ENCODE results near the gene PAPPA. TPM values are rescaled to one million over a fixed set of nuclear protein-coding genes. Genes with fewer than 3 reads are reported as not detected.

The PAPPA gene
- total RNA-seq, 4 donors from 2014 or later = 0.70 to 4.1 (median 1.8) TPM

DNA sequence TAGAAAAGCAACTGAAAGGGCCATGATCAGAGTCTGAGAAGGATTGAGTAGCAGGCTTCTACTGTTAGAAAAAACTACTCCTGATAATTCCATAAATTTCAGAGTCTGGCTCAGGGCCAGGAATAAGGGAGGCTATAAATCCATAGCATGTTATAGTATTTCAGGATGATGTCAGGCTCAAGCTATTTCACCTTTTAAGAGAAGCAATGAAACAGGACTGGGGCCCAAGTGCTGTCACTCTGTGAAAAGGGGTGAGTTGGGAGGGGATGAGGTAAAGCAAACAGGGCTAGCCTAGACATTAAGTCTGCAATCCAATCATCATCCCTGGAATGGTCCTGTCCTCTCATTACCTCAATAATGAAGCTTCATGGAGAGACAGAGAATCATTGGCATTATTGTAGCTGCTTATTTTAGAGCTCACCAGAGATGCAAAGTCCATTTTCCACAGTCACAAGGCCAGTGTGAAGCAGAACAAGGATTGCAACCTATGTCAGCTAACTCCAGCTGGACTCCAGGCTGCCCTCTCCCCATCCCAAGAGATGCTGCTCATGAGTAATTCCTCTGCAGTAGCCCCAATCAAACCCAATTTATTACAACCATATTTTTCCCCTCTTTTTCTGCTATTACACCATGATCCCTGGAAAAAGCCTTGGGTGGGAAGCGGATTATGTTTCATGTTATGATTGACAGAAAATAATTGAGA lies 56.0 kb downstream of the PAPPA start:
- no peaks in the 10 kb centered on the region for H3K9me3 ChIP-seq
- DNase-seq = no peak
- no peaks in the 10 kb centered on the region for H3K4me1 ChIP-seq
- no peak overlapping the region for H3K4me3 ChIP-seq
- H3K36me3 ChIP-seq = no peaks in the 10 kb centered on the region
- no peaks in the 10 kb centered on the region for H3K27me3 ChIP-seq
- H3K27ac ChIP-seq = no peak overlapping the region
- TF ChIP-seq, protein P1, sequence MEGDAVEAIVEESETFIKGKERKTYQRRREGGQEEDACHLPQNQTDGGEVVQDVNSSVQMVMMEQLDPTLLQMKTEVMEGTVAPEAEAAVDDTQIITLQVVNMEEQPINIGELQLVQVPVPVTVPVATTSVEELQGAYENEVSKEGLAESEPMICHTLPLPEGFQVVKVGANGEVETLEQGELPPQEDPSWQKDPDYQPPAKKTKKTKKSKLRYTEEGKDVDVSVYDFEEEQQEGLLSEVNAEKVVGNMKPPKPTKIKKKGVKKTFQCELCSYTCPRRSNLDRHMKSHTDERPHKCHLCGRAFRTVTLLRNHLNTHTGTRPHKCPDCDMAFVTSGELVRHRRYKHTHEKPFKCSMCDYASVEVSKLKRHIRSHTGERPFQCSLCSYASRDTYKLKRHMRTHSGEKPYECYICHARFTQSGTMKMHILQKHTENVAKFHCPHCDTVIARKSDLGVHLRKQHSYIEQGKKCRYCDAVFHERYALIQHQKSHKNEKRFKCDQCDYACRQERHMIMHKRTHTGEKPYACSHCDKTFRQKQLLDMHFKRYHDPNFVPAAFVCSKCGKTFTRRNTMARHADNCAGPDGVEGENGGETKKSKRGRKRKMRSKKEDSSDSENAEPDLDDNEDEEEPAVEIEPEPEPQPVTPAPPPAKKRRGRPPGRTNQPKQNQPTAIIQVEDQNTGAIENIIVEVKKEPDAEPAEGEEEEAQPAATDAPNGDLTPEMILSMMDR (IDR thresholded peaks at IDR 0.05) = no peak
- no peak for TF ChIP-seq POLR2A (IDR thresholded peaks at IDR 0.05)

DNA sequence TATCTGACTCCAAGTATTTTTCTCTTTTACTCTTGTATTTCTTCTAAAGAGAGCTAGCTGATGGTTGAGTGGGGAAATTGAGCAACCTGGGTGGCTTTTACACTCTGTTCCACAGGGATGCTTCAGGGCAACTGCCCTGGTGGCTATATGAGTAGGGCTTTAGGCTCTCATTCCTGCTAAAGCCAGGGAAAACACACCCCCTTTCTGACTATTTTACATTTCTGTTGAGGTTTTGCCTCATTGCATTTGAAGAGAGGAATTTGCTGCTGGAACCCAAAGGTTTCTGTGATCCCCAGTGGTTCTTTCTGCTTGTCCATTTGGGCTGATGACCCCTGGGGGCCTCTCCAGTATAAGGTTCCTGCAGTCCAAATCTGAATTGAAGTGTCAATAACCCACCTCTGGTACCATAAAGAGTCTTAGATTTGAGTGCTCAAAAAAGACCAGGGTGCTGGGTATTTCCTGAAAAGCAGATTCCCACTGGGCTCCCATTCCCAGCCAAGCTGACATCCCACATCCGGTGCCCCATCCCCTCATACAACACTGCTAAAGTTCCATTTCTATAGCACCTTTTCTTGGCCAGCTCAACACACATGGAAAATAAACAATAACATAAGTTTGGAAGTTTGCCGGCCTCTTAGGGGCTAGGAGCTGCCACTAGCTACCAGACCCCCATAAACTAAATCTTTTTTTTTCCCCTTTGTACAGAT lies 59.5 kb downstream of the PAPPA start:
- Histone ChIP-seq H3K4me3 (no peak overlapping the region), H3K4me1 (no peaks in the 10 kb centered on the region)

DNA sequence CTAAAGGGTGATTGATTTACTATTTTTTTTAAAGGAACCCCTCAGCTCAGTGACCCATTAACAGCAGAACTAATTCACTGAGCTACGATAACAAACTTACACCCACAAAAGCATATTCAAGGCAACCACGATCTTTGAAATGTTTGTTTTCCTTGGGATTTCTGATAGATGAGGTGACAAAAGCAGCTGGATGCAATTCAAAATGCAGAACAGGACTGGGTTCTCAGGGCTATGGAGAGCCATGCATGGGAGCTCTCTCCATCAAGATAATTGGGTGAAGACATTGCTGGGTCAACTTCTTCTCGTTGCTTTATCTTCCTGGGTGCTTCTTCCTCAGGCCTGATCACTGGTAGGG lies 60.1 kb downstream of the PAPPA start:
- H3K27me3 ChIP-seq = no peaks in the 10 kb centered on the region
- TF ChIP-seq, protein P1 (IDR thresholded peaks at IDR 0.05) = no peak
- no peak for TF ChIP-seq POLR2A (IDR thresholded peaks at IDR 0.05)
- no peaks in the 10 kb centered on the region for H3K9me3 ChIP-seq

More for the DNA sequence above, 59.5 kb downstream of the PAPPA start:
- DNase-seq = no peak
- Histone ChIP-seq H3K27me3 (no peaks in the 10 kb centered on the region), H3K9me3 (no peaks in the 10 kb centered on the region), H3K36me3 (no peaks in the 10 kb centered on the region), H3K27ac (no peak overlapping the region)
- TF ChIP-seq, protein P1 (IDR thresholded peaks at IDR 0.05) = no peak
- no peak for TF ChIP-seq POLR2A (IDR thresholded peaks at IDR 0.05)

DNA sequence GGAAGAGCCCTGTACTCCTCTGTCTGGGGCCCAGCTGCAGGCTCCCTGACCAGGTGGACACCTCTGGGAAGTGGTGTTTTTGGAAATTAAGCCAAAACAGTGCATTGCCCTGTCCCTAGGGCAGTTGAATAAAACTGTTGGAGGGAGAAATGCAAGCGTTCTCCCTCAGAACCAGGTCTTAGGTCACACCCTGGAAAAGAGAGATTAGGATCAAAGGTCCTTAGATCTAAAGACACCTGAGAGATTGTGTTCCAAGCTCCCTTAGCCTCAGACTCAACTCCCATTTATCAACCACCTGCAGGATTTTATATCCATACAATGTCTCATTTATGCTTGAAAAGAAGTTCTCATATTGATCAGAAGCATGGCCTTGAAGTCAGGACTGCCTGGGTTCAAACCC lies 64.8 kb downstream of the PAPPA start:
- Histone ChIP-seq H3K9me3 (no peaks in the 10 kb centered on the region), H3K36me3 (no peaks in the 10 kb centered on the region), H3K27ac (no peak overlapping the region), H3K27me3 (no peaks in the 10 kb centered on the region), H3K4me1 (no peaks in the 10 kb centered on the region), H3K4me3 (no peak overlapping the region)
- no peak for DNase-seq
- TF ChIP-seq, protein P1 (IDR thresholded peaks at IDR 0.05) = no peak
- no peak for TF ChIP-seq POLR2A (IDR thresholded peaks at IDR 0.05)

More for the DNA sequence above, 60.1 kb downstream of the PAPPA start:
- no peaks in the 10 kb centered on the region for H3K4me1 ChIP-seq
- no peak overlapping the region for H3K27ac ChIP-seq
- H3K4me3 ChIP-seq = no peak overlapping the region
- no peak for DNase-seq
- H3K36me3 ChIP-seq = no peaks in the 10 kb centered on the region

DNA sequence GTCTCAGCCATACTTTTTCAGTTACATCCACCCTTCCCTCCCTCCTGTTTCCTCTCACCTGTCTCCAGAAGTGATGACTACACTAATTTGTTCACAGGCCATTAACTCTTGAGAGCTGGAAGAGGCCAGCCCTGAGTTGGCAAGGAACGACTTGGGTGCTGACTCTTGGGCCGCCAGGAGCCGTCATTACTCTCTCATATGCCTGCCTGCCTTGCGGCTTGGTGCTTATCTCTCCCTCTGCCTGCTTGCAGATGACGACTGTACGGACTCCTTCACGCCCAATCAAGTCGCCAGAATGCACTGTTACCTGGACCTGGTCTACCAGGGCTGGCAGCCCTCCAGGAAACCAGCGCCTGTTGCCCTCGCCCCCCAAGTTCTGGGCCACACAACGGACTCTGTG lies 66.1 kb downstream of the PAPPA start:
- H3K27ac ChIP-seq = no peak overlapping the region
- DNase-seq = no peak
- no peaks in the 10 kb centered on the region for H3K36me3 ChIP-seq

More for the DNA sequence above, 66.1 kb downstream of the PAPPA start:
- Histone ChIP-seq H3K4me3 (no peak overlapping the region), H3K9me3 (no peaks in the 10 kb centered on the region), H3K27me3 (no peaks in the 10 kb centered on the region), H3K4me1 (no peaks in the 10 kb centered on the region)
- no peak for TF ChIP-seq POLR2A (IDR thresholded peaks at IDR 0.05)
- TF ChIP-seq, protein P1 (IDR thresholded peaks at IDR 0.05) = no peak

Data from Peyer's patch (tissue), 4 donors.